HG03457 (cell line): ENCODE measurements around the gene PLCB2.

ENCODE experiments used
- ATAC-seq: cut with Tn5 transposase; IDR thresholded peaks from one replicate; pipeline ENCODE4 v1.9.1; 2021; ENCODE audit warnings: moderate number of reproducible peaks; ENCODE audit not compliant: unreplicated experiment

Gene PLCB2

DNA sequence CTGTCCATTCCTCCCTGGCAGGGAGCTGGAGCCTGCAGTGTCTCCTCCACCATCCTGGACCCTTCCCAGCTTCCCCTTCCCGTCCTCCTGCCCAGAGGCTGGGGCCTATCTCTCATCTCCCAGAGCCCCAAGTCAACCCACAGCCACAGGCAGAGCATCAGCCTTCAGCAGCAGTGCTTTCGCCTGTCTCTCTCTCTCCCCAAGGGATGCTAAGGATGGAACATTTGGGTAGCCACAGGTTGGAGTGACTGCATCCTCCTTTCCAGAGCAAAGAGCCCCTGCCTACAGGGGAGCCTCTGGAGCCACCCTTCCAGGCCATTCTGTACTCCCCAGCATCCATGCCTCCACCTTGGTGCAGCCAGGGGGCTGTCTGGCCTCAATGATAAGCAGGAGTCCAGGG lies 4.2 kb downstream of the PLCB2 start:
- ATAC-seq, result no peak

GRCh38 chr15:40302981-40303380 lies 4.8 kb downstream of the PLCB2 start:
- ATAC-seq, result no peak

GRCh38 chr15:40302288-40302886 lies 5.3 kb downstream of the PLCB2 start:
- no peak for ATAC-seq

GRCh38 chr15:40301467-40302179 lies 6.1 kb downstream of the PLCB2 start:
- ATAC-seq, result no peak

GRCh38 chr15:40300771-40301170 lies 7.0 kb downstream of the PLCB2 start:
- no peak for ATAC-seq

DNA sequence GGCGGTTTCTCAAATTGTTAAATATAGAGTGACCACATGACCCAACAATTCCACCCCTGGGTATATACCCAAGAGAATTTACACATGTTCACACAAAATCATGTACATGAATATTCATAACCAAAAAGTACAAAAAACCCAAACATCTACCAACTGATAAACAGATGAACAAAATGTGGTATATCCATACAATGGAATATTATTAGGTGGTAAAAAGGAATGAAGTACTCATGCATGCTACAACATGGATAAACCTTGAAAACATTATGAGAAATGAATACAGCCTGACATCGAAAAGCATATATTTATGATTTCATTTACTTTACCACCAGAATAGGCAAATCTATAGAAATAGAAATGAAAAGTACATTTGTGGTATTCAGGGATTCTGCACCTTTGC lies 7.4 kb downstream of the PLCB2 start:
- no peak for ATAC-seq

DNA sequence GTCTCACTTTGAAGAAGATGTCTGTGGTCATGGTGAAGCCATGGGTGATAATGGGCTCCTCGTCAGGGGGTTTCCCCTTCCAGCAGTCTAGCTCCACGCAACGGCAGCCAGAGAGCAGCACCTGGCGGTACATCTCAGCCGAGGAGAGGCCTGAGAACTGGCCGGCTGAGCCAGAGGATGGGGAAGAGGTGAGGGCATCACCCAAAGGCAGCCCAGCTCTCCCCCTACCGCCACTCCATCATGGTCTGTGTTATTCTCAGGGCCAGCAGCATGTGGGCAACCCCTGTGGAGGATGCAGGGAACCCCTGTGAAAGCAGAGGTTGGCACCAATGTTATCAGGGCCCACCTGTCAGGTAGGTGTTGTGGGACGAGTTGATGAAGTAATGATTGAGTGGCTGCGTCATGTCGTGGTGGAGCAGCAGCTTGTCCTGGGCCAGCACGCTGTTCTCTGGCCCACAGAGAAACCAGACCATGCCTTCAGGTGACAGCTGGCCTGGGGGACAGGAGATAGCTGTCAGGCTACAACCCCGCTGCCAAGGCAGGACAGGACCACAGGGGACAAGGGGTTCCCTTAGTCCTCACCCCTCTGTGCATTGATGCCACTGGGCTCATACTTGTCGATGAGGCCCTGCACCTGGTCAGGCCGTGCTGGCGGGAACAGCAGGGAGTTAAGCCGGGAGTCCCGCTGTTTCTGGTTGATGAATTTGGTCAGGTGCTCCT lies 9.4 kb downstream of the PLCB2 start:
- no peak for ATAC-seq

GRCh38 chr15:40297356-40297755 lies 10.4 kb downstream of the PLCB2 start:
- ATAC-seq, result no peak

GRCh38 chr15:40296561-40297230 lies 11.0 kb downstream of the PLCB2 start:
- ATAC-seq, result no peak

- no peak for ATAC-seq
Observed at GRCh38 chr15:40295877-40296560, 11.7 kb downstream of the PLCB2 start.

GRCh38 chr15:40295297-40295696 lies 12.4 kb downstream of the PLCB2 start:
- no peak for ATAC-seq

GRCh38 chr15:40293905-40294895 lies 13.5 kb downstream of the PLCB2 start:
- ATAC-seq, result no peak

GRCh38 chr15:40293006-40293405 lies 14.7 kb downstream of the PLCB2 start:
- no peak for ATAC-seq

DNA sequence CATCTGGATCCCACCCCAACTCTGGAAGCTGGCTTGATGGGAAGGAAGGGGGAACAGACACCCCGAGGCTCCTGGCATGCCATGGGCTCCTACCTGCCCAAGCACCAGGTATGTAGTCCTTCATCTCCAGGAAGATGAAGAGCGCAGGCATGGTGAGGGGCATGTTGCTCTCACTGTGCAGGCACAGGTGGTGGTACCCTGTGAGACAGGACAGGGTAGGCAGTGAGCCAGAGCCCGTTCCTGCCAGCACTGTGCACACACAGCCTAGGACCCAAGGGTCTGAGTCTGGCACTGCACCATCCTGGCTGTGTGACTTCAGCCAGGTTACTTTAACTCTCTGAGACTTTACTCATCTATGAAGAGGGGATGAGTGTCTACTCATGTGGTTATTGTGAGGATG lies 15.5 kb downstream of the PLCB2 start:
- ATAC-seq, result no peak

DNA sequence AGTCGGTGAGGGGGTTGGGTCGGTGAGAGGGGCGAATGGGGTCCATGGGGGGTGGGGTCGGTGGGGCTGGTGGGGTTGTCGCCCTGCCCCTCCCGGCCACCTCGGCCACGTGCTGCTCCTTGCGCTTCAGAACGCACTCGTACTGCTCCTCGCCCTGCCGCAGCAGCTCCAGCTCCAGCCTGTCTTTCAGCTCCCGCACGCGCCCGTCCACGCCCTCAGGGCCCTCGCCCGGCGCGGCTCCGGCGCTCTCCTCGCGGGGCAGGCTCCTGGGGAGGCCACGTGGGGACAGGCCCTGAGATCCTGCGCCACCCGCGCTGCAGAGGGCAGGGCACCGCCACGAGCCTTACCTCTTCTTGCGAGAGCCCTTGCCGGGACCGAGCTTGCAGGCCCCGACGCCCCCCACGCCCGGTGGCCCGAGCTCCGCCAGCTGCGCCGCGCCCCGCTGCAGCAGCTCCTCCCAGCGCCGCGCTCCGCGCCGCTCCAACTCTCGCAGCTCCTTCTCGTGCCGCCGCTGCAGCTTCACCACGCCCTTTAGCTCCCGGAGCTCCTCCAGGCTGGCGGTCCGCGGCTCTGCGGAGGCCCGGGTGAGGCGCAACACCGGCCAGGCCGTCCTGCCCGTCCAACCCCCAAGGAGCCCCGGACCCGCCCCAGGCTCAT lies 16.7 kb downstream of the PLCB2 start:
- no peak for ATAC-seq

- no peak for ATAC-seq
Observed at GRCh38 chr15:40290545-40290917, 17.2 kb downstream of the PLCB2 start.

DNA sequence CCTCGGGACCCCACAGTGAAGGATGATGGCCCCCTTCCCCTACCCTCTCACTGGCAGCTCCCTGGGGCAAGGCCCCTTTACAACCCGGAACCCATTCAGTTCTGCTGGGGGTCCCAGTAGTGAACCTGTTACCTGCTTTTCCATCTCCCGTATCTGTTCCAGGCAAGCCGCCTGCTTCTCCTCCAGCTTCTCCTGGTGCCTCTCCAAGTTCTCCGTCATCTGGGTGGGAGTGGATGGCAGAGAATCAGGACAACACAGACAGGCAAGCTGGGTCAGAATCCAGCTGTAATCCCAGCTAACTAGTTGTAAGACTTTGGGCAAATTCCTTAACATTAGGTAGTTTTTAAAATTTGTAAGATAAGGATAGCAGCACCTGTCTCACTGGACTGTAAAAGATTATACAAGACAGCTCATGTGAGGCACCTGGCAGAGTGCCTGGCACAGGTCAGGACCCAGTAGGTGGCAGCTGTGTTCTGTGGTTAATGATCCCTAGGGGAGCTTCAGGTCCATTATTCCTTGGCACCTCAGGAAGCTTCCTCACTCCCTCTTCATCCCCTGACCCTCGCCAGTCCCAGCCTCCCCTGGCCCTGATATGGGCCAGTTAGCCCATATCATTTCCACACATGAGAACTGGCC lies 18.5 kb downstream of the PLCB2 start:
- ATAC-seq, result no peak

GRCh38 chr15:40287968-40288367 lies 19.8 kb downstream of the PLCB2 start:
- no peak for ATAC-seq

- no peak for ATAC-seq
Observed at GRCh38 chr15:40287505-40287904, 20.2 kb downstream of the PLCB2 start.
